ENCODE results near the gene C19orf85.

DNA sequence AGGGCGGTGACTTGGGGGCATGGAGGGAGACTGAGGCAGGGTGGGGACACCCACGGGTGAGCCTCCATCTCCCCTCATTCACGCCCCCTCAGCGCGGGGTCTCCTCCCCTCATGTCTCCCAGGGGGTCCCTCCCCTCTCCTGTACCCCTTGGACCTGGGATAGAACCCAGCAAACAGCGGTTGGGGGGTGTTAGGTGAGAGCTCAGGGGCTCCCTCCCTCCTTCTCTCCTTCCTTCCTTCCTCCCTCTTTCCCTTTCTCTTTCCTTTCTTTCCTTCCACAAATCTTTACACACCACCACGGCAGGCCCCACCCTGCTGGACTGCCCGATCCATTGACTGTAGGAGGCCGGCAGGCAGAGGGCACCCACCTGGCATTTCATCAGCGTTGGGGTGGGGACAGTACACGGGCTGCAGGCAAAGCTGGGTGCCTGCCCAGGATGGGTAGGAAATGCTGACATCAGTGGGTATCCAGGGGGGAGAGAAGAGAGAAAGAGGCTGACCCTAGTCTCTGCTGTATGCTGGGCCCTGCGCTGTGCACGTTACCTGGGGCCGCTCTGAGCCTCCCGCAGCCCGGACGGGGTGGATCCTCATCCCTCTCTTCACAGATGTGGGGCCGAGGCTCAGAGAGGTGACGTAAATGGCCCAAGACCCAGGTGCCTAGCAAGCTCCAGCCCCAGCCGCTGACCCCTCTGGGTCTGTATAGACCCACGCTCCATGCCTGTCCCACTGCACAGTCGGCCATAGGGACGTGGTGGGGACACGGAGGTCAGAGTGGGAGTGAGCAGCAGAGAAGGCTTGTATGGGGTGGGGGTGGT, 27.2 kb upstream of the C19orf85 start:
- TF ChIP-seq, protein P1, sequence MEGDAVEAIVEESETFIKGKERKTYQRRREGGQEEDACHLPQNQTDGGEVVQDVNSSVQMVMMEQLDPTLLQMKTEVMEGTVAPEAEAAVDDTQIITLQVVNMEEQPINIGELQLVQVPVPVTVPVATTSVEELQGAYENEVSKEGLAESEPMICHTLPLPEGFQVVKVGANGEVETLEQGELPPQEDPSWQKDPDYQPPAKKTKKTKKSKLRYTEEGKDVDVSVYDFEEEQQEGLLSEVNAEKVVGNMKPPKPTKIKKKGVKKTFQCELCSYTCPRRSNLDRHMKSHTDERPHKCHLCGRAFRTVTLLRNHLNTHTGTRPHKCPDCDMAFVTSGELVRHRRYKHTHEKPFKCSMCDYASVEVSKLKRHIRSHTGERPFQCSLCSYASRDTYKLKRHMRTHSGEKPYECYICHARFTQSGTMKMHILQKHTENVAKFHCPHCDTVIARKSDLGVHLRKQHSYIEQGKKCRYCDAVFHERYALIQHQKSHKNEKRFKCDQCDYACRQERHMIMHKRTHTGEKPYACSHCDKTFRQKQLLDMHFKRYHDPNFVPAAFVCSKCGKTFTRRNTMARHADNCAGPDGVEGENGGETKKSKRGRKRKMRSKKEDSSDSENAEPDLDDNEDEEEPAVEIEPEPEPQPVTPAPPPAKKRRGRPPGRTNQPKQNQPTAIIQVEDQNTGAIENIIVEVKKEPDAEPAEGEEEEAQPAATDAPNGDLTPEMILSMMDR (conservative IDR thresholded peaks at IDR 0.05), result no peak
- no peak for TF ChIP-seq EZH2 (IDR thresholded peaks at IDR 0.05; ENCODE audit: low read depth)

Data from PC-9 (cell line).